HepG2 (cell line): ENCODE results near the gene HINFP. TPM values are rescaled to one million over a fixed set of nuclear protein-coding genes. Genes with fewer than 3 reads are reported as not detected.

Source experiments
- CCDC6 ChIP-seq: sonication (generic); formaldehyde crosslinking; IDR thresholded peaks from 2 replicates; pipeline ENCODE4 v1.8.1; 2022; ENCODE audit warnings: mild to moderate bottlenecking, missing genetic modification reagents, moderate library complexity
- FLYWCH1 ChIP-seq: sonication (generic); formaldehyde crosslinking; IDR thresholded peaks from 2 replicates; pipeline ENCODE4 v1.8.1; 2023; ENCODE audit warnings: mild to moderate bottlenecking, missing genetic modification reagents
- HMG20A ChIP-seq: IDR thresholded peaks from 2 replicates; pipeline ENCODE4 v1.6.1; 2016; ENCODE audit warnings: borderline replicate concordance
- MNT ChIP-seq: fragments of 450-650 bp; IDR thresholded peaks from 2 replicates; pipeline ENCODE4 v1.6.1; 2016
- NFIC ChIP-seq: IDR thresholded peaks from 2 replicates; pipeline ENCODE4 v1.6.1; 2012; ENCODE audit warnings: mild to moderate bottlenecking, low read length, inconsistent platforms
- NONO ChIP-seq, 2 experiments: fragments of 450-650 bp in 1 of 2; sonication (generic) in 1 of 2; formaldehyde crosslinking in 1 of 2; IDR thresholded peaks in 1 of 2; conservative IDR thresholded peaks in 1 of 2; 2 replicates each; pipeline versions ENCODE4 v1.6.1 to v1.8.0; 2017 to 2022; ENCODE audit warnings: mild to moderate bottlenecking in 1 of 2, missing genetic modification reagents in 1 of 2, moderate library complexity in 1 of 2
- POLR2G ChIP-seq: fragments of 200-400 bp; formaldehyde crosslinking; IDR thresholded peaks from 2 replicates; pipeline ENCODE4 v1.6.1; 2018; ENCODE audit warnings: mild to moderate bottlenecking, low read depth, low read length, moderate library complexity
- REL ChIP-seq: sonication (generic); formaldehyde crosslinking; conservative IDR thresholded peaks from 2 replicates; pipeline ENCODE4 v1.8.0; 2022; ENCODE audit warnings: mild to moderate bottlenecking, missing genetic modification reagents, moderate library complexity
- RFXAP ChIP-seq: sonication (generic); formaldehyde crosslinking; IDR thresholded peaks from 2 replicates; pipeline ENCODE4 v1.4.0; 2020; ENCODE audit warnings: missing genetic modification reagents, borderline replicate concordance
- SPEN ChIP-seq: sonication (generic); formaldehyde crosslinking; IDR thresholded peaks from 2 replicates; pipeline ENCODE4 v1.5.1; 2020; ENCODE audit warnings: low read depth, mild to moderate bottlenecking, missing genetic modification reagents
- TRIM24 ChIP-seq: sonication (generic); formaldehyde crosslinking; IDR thresholded peaks from 2 replicates; pipeline ENCODE4 v1.8.0; 2022; ENCODE audit warnings: mild to moderate bottlenecking, missing genetic modification reagents
- ZBTB49 ChIP-seq: sonication (generic); formaldehyde crosslinking; IDR thresholded peaks from 2 replicates; pipeline ENCODE4 v1.4.0; 2020; ENCODE audit warnings: missing genetic modification reagents, borderline replicate concordance
- ZKSCAN1 ChIP-seq: fragments of 150-350 bp; IDR thresholded peaks from 2 replicates; pipeline ENCODE4 v1.6.1; 2014; ENCODE audit warnings: low read length
- ZNF234 ChIP-seq: sonication (generic); formaldehyde crosslinking; conservative IDR thresholded peaks from 2 replicates; pipeline ENCODE4 v1.5.1; 2020; ENCODE audit warnings: mild to moderate bottlenecking, missing genetic modification reagents
- ZNF281 ChIP-seq: sonication (generic); formaldehyde crosslinking; IDR thresholded peaks from 2 replicates; pipeline ENCODE4 v1.4.0; 2020; ENCODE audit warnings: missing genetic modification reagents, borderline replicate concordance
- ZNF3 ChIP-seq: IDR thresholded peaks from 2 replicates; pipeline ENCODE4 v1.7.0; 2017; ENCODE audit warnings: inconsistent platforms
- ZNF333 ChIP-seq: sonication (generic); formaldehyde crosslinking; IDR thresholded peaks from 2 replicates; pipeline ENCODE4 v1.4.0; 2020; ENCODE audit warnings: mild to moderate bottlenecking, missing genetic modification reagents, borderline replicate concordance
- ZNF703 ChIP-seq: sonication (generic); formaldehyde crosslinking; IDR thresholded peaks from 2 replicates; pipeline ENCODE4 v1.5.1; 2020; ENCODE audit warnings: missing genetic modification reagents, mild to moderate bottlenecking, moderate library complexity, borderline replicate concordance
- ZXDC ChIP-seq: sonication (generic); formaldehyde crosslinking; IDR thresholded peaks from 2 replicates; pipeline ENCODE4 v1.5.0; 2020; ENCODE audit warnings: mild to moderate bottlenecking, missing genetic modification reagents
- polyA plus RNA-seq, 8 experiments: library from polyadenylated mRNA; depleted of rRNA in 3 of 8; stranded (reverse) in 7 of 8; unstranded in 1 of 8; fragments of >200 nt; fragmentation: Illumina TruSeq in 4 of 8; extraction: Trizol in 4 of 8; gene quantifications; 2 replicates each; pipeline versions ENCODE4 v1.2.1 to v1.2.3, GENCODE V29; 2011 to 2016; ENCODE audit warnings: low read depth in 4 of 8, missing spikeins in 1 of 8, mixed read lengths in 1 of 8; ENCODE audit not compliant: insufficient read depth in 1 of 8
- total RNA-seq, 5 experiments: library from RNA; depleted of rRNA; stranded (reverse); fragments of >200 nt; fragmentation: Illumina TruSeq; extraction: Trizol; gene quantifications; 2 replicates each; pipeline ENCODE4 v1.2.3, GENCODE V29; 2016; ENCODE audit warnings: low read depth in 1 of 5

The HINFP gene
- total and polyA plus RNA-seq, 2 of the 13 experiments (the other 11 are each of a cell fraction or from before 2014, with no cell fraction given), result 15.1 to 21.4 TPM

- TF ChIP-seq ZNF3 (CRISPR knock-in tag) (peak; percentile 78; the same call in 1 of the 2 replicates), NFIC (no peak), NONO (IDR thresholded peaks at IDR 0.05) (no peak), NONO (CRISPR knock-in tag; conservative IDR thresholded peaks at IDR 0.05) (peak; percentile 35; the same call in 1 of the 2 replicates), ZKSCAN1 (0 out of 2 replicates have a peak, but pooled peaks have one; percentile 44), REL (CRISPR knock-in tag) (no peak; the same call in 1 of the 2 replicates), ZBTB49 (no peak), FLYWCH1 (no peak), SPEN (peak; percentile 74), ZNF281 (CRISPR knock-in tag) (peak; percentile 69; the same call in 1 of the 2 replicates), ZNF234 (CRISPR knock-in tag) (no peak), ZNF703 (CRISPR knock-in tag) (no peak; the same call in 1 of the 2 replicates), ZXDC (no peak), MNT (no peak), ZNF333 (CRISPR knock-in tag) (0 out of 2 replicates have a peak, but pooled peaks have one; percentile 54), HMG20A (CRISPR knock-in tag) (0 out of 2 replicates have a peak, but pooled peaks have one; percentile 27), RFXAP (CRISPR knock-in tag) (peak; percentile 31; the same call in 1 of the 2 replicates), TRIM24 (no peak), CCDC6 (CRISPR knock-in tag) (peak; percentile 77; the same call in 1 of the 2 replicates), POLR2G (peak; percentile 87)
Observed at GRCh38 chr11:119168471-119169281, 47.3 kb downstream of the HINFP start, which contains the start of gene NLRX1 (continued).
